Suprapubic skin (tissue), 3 donors: ENCODE measurements around the gene GGNBP2.

Experiments used
- POLR2A ChIP-seq, 2 donors: fragments of 450-650 bp; IDR thresholded peaks; one replicate each; pipeline ENCODE4 v1.6.1; 2017; ENCODE audit warnings: antibody characterized with exemption in 2 of 2, mild to moderate bottlenecking in 2 of 2, moderate library complexity in 2 of 2
- TF ChIP-seq, protein P1 (sequence below), 2 donors: fragments of 200-600 bp in 1 of 2; fragments of 450-650 bp in 1 of 2; sonication (generic) in 1 of 2; IDR thresholded peaks; one replicate each; pipeline ENCODE4 v1.5.1; 2016 to 2019; ENCODE audit warnings: antibody characterized with exemption in 2 of 2, mild to moderate bottlenecking in 1 of 2, moderate library complexity in 1 of 2

DNA sequence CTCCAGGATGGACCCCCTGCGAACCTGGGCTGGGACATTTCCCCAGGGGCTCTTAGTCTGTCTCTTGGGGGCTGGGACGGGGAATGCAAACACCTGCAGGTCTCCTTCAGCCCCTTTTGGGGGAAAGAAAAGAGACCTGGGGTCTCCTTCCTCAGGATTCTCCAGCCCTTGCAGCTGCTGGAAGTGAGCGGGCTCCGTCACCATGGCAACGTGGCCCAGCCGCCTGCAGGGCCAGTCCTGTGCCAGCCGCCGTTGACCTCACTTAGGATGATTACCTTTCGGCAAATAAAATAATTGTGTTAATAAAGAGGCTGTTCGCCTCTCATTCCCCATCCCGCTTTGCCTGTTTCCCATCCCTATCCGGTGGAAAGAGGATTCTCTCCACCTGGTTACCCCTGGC, 82.4 kb downstream of the GGNBP2 start:
- no peak for TF ChIP-seq POLR2A (IDR thresholded peaks at IDR 0.05)
- TF ChIP-seq, protein P1, sequence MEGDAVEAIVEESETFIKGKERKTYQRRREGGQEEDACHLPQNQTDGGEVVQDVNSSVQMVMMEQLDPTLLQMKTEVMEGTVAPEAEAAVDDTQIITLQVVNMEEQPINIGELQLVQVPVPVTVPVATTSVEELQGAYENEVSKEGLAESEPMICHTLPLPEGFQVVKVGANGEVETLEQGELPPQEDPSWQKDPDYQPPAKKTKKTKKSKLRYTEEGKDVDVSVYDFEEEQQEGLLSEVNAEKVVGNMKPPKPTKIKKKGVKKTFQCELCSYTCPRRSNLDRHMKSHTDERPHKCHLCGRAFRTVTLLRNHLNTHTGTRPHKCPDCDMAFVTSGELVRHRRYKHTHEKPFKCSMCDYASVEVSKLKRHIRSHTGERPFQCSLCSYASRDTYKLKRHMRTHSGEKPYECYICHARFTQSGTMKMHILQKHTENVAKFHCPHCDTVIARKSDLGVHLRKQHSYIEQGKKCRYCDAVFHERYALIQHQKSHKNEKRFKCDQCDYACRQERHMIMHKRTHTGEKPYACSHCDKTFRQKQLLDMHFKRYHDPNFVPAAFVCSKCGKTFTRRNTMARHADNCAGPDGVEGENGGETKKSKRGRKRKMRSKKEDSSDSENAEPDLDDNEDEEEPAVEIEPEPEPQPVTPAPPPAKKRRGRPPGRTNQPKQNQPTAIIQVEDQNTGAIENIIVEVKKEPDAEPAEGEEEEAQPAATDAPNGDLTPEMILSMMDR (IDR thresholded peaks at IDR 0.05), result no peak
